Prostate gland (tissue), 2 donors: ENCODE data around the gene PPP2R5E. TPM values are rescaled to one million over a fixed set of nuclear protein-coding genes. Genes with fewer than 3 reads are reported as not detected.

ENCODE experiments used
- DNase-seq: peaks from one replicate; pipeline ENCODE4 v3.0.0-alpha.2; 2019; ENCODE audit warnings: low spot score
- H3K27ac ChIP-seq, 2 donors: fragments of 200-600 bp; sonication (generic); 2 replicates each; pipeline ENCODE4 v1.5.1; 2017 to 2019
- H3K27me3 ChIP-seq: fragments of 200-600 bp; sonication (generic); replicated peaks from 2 replicates; pipeline ENCODE4 v1.5.1; 2019; ENCODE audit not compliant: insufficient read depth
- H3K36me3 ChIP-seq, 2 donors: fragments of 200-600 bp; sonication (generic); 1 replicate in 1 of 2; 2 replicates in 1 of 2; pipeline versions ENCODE4 v1.5.1 to v1.8.1; 2017 to 2019
- H3K4me1 ChIP-seq: fragments of 200-600 bp; sonication (generic); replicated peaks from 2 replicates; pipeline ENCODE4 v1.5.1; 2019
- H3K4me3 ChIP-seq, 2 donors: fragments of 200-600 bp; sonication (generic); 2 replicates each; pipeline ENCODE4 v1.5.1; 2017 to 2019
- H3K9me3 ChIP-seq: fragments of 200-600 bp; sonication (generic); 2 replicates; pipeline ENCODE4 v1.5.1; 2017
- POLR2A ChIP-seq: fragments of 450-650 bp; IDR thresholded peaks from one replicate; pipeline ENCODE4 v1.6.1; 2016; ENCODE audit warnings: antibody characterized with exemption, mild to moderate bottlenecking
- POLR2AphosphoS5 ChIP-seq: sonication (generic); formaldehyde crosslinking; IDR thresholded peaks from one replicate; pipeline ENCODE4 v1.6.1; 2017; ENCODE audit warnings: antibody characterized with exemption
- WGBS: methylation state at CpG from one replicate; pipeline ENCODE4 v1.1.5; 2018; 5-methylcytosine and 5-hydroxymethylcytosine counted together
- intact Hi-C: fragments of 100-400 bp; cut with DNase I; formaldehyde crosslinking; loops from one replicate; pipeline ENCODE4 v1.14.2; 2022
- total RNA-seq, 2 donors: library from RNA; depleted of rRNA; stranded (reverse); fragments of >200 nt; gene quantifications; one replicate each; pipeline ENCODE4 v1.1.0, GENCODE V29; 2016
- TF ChIP-seq, protein P1 (sequence below), 4 experiments: fragments of 200-600 bp in 2 of 4; fragments of 450-650 bp in 2 of 4; sonication (generic) in 2 of 4; IDR thresholded peaks; 1 replicate in 3 of 4; 2 replicates in 1 of 4; pipeline ENCODE4 v1.5.1; 2016 to 2019; ENCODE audit warnings: antibody characterized with exemption in 4 of 4, mild to moderate bottlenecking in 2 of 4, moderate library complexity in 2 of 4

The PPP2R5E gene
- total RNA-seq, 2 donors from 2014 or later: 23.5 to 30.0 TPM

DNA sequence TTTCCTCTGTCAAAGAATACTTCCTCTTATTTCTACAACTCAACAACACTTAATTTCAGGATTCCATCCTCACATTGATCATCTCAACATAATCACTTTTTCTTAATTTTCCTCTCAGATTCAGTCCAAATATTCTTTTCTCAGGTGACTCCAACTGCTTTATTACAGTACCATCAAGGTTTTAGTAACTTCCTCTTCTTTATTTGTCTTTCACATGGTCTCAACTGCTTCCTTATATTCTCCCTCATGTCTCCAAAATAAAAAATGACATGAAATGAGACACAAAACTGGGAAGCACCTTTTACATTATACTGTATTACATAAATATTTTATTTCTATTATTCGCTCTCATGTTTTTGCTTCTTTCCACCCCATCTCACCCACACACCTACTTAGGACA, 55.5 kb downstream of the PPP2R5E start:
- Histone ChIP-seq H3K27me3 (no peaks in the 10 kb centered on the region), H3K4me3 (no peak overlapping the region), H3K9me3 (no peaks in the 10 kb centered on the region), H3K36me3 (no peaks in the 10 kb centered on the region), H3K4me1 (peaks cover 4% of the 10 kb centered on the region), H3K27ac (no peak overlapping the region)
- 100% methylated on average over 1 of the region's 1 CpG for WGBS
- DNase-seq: no peak
- no peak for TF ChIP-seq POLR2A
- TF ChIP-seq, protein P1, sequence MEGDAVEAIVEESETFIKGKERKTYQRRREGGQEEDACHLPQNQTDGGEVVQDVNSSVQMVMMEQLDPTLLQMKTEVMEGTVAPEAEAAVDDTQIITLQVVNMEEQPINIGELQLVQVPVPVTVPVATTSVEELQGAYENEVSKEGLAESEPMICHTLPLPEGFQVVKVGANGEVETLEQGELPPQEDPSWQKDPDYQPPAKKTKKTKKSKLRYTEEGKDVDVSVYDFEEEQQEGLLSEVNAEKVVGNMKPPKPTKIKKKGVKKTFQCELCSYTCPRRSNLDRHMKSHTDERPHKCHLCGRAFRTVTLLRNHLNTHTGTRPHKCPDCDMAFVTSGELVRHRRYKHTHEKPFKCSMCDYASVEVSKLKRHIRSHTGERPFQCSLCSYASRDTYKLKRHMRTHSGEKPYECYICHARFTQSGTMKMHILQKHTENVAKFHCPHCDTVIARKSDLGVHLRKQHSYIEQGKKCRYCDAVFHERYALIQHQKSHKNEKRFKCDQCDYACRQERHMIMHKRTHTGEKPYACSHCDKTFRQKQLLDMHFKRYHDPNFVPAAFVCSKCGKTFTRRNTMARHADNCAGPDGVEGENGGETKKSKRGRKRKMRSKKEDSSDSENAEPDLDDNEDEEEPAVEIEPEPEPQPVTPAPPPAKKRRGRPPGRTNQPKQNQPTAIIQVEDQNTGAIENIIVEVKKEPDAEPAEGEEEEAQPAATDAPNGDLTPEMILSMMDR (IDR thresholded peaks at IDR 0.05): no peak
- TF ChIP-seq POLR2AphosphoS5: no peak
- intact Hi-C loops: no loop called here

DNA sequence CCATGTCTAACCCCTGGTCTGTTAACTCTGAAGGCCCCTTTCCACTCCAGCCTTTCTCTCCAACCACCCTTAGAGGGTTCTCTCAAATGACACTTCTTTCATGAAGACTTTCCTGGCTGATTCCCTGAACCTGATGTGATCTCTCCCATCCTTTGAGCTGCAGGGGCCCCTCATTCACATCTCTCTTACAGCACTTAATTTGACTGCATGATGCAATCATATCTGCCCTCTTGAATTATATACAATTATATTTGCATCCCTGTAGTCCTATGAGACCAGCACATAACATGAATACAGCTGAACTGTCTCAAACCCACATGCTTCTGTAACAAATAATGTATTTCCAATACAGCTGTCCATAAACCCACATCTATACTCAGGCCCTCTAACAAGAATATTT, 56.4 kb downstream of the PPP2R5E start:
- no peak for DNase-seq
- H3K36me3 ChIP-seq: no peaks in the 10 kb centered on the region
- no peak overlapping the region for H3K4me3 ChIP-seq
- TF ChIP-seq POLR2AphosphoS5 (no peak), POLR2A (no peak)
- TF ChIP-seq, protein P1 (IDR thresholded peaks at IDR 0.05): no peak
- H3K27ac ChIP-seq: no peak overlapping the region
- intact Hi-C loops: no loop called here
- H3K9me3 ChIP-seq: no peaks in the 10 kb centered on the region
- no peaks in the 10 kb centered on the region for H3K27me3 ChIP-seq
- H3K4me1 ChIP-seq: peaks cover 3% of the 10 kb centered on the region

DNA sequence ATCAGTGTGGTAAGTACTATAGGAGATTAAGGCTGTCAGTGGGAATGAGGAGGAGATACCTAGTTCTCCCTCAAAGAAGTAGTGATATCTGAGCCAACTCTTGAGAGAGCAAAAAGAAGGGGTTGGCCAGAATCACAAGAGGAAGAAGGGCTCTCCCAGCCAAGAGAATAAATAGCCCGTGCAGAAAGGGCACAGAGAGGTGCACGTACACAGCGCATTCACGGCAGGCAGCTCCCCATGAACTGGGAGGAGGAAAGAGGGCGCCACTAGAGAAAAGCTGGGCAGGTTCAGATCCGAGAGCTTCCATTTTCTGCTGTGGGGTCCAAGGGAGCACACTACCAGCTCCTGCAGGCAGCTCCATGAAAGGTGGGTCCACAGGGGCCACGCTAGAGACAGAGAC, 59.9 kb downstream of the PPP2R5E start:
- no peaks in the 10 kb centered on the region for H3K9me3 ChIP-seq
- H3K36me3 ChIP-seq: no peaks in the 10 kb centered on the region
- DNase-seq: no peak
- no peaks in the 10 kb centered on the region for H3K4me1 ChIP-seq
- H3K4me3 ChIP-seq: no peak overlapping the region
- TF ChIP-seq, protein P1 (IDR thresholded peaks at IDR 0.05): no peak
- TF ChIP-seq POLR2A (no peak), POLR2AphosphoS5 (no peak)
- no peak overlapping the region for H3K27ac ChIP-seq
- intact Hi-C loops: no loop called here
- H3K27me3 ChIP-seq: no peaks in the 10 kb centered on the region
- WGBS: 95% methylated on average over 7 of the region's 7 CpGs

DNA sequence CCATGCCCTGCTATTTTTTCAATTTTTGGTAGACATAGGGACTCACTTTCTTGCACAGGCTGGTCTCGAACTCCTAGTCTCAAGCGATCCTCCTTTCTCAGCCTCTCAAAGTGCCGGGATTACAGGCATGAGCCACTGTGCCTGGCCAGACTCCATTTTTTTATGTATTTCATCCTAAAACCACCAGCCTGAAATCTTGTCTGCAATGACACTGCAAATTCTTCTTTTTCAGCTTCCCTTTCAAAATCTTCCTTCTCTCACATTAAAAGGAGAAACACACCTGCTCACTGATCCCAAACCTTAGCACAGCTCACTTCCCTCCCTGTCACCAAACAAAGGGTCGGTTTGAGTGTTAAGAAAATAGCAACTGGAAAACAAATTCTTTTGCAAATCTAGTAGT, 62.6 kb downstream of the PPP2R5E start:
- TF ChIP-seq POLR2AphosphoS5 (no peak), POLR2A (no peak)
- TF ChIP-seq, protein P1 (IDR thresholded peaks at IDR 0.05): no peak
- WGBS: 96% methylated on average over 4 of the region's 4 CpGs
- H3K4me1 ChIP-seq: no peaks in the 10 kb centered on the region
- intact Hi-C loops: no loop called here
- no peaks in the 10 kb centered on the region for H3K36me3 ChIP-seq
- no peaks in the 10 kb centered on the region for H3K27me3 ChIP-seq
- no peak for DNase-seq
- no peak overlapping the region for H3K27ac ChIP-seq
- no peak overlapping the region for H3K4me3 ChIP-seq
- H3K9me3 ChIP-seq: no peaks in the 10 kb centered on the region

DNA sequence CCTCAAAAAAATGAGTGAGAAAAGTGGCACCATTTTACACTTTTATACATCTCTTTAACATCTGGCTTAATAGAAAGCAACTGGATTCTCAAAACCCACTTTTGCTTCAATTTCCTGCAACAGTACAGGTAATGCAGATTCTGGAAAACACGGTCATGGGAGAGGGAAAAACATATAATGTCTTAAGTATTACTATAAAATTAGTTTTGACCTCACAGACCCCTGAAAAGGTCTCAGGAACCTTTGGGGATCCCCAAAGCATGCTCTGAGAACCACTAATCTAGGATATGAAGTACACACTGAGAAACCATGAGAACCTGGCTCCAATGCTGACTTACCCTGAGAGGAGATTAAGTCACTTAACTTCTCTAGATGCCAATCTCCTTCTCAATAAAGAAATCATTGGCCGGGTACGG, 64.7 kb downstream of the PPP2R5E start:
- 93% methylated on average over 3 of the region's 3 CpGs for WGBS
- DNase-seq: no peak
- Histone ChIP-seq H3K27ac (no peak overlapping the region), H3K4me3 (no peak overlapping the region), H3K9me3 (no peaks in the 10 kb centered on the region), H3K4me1 (no peaks in the 10 kb centered on the region), H3K36me3 (no peaks in the 10 kb centered on the region), H3K27me3 (no peaks in the 10 kb centered on the region)
- intact Hi-C loops: no loop called here
- TF ChIP-seq POLR2AphosphoS5: no peak
- TF ChIP-seq, protein P1 (IDR thresholded peaks at IDR 0.05): no peak
- no peak for TF ChIP-seq POLR2A
